HG02759 (cell line): ENCODE results near the gene FBXL20.
"Not testable (repeated sequence)": the region's sequence is repeated elsewhere in the genome, so short reads cannot be mapped to it uniquely, and the experiment has no call there.

Experiments used
- ATAC-seq: cut with Tn5 transposase; IDR thresholded peaks from one replicate; pipeline ENCODE4 v1.9.1; 2021; ENCODE audit warnings: mild to moderate bottlenecking, moderate library complexity; ENCODE audit not compliant: unreplicated experiment

The FBXL20 gene

DNA sequence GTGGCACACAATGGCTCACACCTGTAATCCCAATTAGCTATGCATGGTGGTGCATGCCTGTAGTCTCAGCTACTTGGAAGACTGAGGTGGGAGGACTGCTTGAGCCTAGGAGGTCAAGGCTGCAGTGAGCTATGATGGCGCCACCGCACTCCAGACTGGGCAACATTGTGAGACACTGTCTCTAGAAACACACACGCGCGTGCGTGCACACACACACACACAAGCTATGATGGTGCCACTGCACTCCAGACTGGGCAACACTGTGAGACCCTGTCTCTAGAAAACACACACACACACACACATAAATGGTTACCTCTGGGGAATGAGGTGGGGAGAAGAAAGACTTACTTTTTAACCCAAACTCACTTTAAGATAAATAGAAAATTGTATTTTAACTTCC, 16.4 kb downstream of the FBXL20 start:
- ATAC-seq, result no peak

DNA sequence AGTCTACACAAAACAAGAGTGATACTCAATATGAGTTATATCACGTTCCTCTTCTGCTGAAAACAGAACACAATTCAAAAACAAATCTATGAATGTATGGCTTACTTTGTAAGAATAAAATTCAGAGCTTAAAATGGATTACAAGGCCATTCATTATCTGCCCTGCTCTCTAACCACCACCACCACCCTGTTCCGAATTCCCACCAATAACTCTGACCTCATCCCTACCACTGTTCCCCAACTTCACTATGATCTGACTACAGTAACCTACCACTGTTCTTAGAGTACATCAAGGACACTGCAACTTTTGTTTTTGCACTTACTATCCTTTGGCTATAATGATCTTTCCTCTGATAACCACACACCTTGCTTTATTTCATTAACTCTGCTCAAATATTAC, 21.3 kb downstream of the FBXL20 start:
- no peak for ATAC-seq

DNA sequence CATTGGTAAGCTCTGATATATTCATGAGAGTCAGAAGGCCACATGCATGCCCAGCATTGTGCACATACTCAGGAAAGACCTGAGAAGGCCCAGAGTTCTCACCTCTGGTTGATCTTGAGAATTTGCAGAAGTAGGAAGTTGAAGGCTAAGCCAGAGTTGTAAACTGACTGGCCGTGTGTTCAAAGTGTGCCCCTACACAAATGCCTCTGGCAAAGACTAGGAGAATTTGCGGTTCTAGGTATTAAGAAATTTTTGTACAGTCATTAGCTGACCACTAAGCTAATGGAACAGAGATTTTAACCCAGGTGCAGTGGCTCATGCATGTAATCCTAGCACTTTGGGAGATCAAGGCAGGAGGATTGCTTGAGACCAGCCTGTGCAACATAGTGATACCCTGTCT, 25.0 kb downstream of the FBXL20 start:
- no peak for ATAC-seq

DNA sequence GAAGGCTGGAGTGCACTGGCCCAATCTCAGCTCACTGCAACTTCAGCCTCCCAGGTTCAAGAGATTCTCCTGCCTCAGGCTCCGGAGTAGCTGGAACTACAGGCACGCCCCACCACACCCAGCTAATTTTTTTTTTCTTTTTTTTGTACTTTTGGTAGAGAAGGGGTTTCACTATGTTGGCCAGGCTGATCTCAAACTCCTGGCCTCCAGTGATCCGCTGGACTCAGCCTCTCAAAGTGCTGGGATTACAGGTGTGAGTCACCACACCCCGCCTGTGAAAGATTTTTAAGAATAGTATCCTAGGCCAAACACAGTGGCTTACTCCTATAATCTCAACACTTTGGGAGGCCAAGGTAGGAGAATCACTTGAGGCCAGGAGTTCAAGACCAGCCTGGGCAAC, 33.6 kb downstream of the FBXL20 start:
- ATAC-seq, result not testable (repeated sequence)

DNA sequence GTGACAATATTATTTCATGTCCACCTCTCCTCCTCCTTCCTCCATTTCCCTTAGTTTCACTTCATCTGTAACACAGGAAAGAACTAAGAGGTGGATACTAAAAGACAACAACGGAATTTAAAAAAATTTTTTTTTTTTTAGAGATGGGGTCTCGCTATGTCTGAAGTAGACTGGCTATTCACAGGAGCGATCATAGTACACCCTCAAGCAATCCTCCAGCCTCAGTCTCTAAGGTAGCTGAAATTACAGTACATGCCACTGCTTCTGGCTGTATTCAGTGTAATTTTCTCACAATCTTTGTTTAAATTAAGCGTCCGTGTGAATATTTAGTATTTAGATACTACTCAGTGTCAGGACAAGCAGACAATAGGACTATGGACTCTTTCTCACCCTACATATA, 35.6 kb downstream of the FBXL20 start:
- ATAC-seq, result no peak

DNA sequence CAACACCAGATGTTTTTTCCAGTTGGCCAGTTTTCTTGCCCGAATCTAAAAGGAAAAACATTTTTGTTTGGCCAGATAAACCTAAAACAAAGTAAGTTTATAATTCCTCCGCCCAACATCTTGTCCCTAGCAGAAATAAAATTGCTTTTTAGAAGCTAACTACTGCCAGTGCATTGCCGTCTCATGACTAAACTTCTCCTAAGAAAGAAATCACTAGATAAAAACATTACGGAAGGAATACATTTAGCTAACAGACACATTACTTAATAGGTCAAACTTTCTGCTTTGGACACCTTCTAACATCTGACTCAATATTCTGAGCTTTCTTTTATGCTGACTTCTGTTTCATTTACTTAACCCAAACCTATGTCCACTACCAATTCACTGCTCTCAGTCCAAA, 36.2 kb downstream of the FBXL20 start:
- no peak for ATAC-seq

DNA sequence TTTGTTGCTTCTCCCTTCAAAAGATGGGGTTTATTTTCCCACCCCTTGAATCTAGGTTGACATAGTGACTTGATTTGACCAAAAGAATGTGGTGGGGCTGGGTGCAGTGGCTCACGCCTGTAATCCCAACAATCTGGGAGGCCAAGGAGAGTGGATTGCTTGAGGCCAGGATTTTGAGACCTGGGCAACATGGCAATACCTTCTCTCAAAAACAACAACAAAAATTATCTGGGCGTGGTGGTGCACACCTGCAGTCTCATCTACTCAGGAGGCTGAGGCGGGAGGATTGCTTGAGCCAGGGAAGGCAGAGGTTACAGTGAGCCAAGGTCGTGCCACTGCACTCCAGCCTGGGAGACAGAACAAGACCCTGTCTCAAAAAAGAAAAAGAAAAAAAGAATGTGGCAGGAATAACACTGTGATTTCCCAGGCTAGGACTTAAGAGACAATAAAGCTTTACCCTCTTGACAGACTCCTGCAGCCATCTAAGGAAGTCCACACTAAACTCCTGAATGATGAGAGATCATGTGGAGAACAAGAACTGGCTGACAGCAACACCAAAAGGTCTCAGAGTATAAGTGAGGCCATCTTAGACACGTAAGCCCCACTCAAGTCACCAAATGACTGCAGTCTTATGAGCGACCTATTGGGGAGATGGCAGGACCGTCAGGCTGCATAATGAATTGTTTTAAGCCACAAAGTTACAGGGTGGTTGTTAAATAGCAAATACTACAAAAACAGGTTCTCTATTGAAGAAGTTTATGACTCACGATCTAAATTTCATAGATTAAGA, 37.0 kb downstream of the FBXL20 start:
- no peak for ATAC-seq

DNA sequence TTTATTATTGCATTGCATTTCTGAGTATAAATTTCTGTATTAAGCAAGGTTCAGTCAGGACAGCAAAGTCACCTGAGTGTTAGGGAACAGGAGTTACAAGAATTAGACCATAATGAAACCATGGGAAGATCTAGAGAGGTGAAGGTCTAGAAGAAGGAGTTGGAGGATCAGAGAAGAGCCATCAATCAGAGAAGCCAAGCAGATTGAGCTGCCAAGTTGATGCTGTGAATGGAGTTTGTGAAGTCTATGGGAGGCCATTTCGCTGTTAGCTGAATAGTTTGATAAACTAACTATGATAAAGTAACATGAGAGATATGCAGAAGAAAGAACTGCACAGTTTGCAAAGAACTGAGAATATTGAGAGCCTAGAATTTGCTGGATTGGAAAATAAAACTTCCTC, 40.4 kb downstream of the FBXL20 start:
- no peak for ATAC-seq

DNA sequence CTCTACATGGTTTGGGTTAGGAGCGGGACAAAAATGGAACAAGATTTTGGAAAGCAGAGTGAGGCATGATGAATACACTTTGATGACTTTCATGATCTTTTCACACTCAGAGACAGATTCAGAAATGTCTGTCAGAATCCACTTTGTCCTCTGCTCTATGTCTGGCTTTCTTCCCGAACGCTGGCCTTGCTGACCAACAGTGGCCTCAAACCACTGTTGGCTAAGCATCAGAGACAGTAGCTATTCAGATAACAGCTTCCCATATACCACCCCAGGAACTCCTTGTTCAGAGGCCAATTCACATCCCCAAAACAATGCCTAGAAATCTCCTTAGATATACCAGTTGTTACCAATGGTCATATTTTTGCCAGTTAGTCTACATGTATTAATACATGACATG, 40.9 kb downstream of the FBXL20 start:
- no peak for ATAC-seq

DNA sequence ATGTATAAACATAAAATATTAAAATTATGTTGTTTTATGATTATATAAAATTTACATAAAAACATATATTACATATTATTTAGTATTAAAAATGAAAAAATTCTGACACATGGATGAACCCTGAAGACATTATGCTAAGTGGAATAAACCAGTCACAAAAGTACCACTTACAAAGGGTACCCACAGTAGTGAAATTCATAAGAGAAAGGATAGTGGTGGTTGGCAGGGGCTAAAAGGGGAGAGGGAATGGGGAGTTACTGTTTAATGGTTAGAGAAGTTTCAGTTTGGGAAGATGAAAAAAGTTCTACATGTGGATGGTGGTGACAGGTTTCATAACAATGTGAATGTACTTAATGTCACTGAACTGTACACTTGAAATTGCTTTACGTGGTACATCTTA, 41.4 kb downstream of the FBXL20 start:
- ATAC-seq, result no peak

DNA sequence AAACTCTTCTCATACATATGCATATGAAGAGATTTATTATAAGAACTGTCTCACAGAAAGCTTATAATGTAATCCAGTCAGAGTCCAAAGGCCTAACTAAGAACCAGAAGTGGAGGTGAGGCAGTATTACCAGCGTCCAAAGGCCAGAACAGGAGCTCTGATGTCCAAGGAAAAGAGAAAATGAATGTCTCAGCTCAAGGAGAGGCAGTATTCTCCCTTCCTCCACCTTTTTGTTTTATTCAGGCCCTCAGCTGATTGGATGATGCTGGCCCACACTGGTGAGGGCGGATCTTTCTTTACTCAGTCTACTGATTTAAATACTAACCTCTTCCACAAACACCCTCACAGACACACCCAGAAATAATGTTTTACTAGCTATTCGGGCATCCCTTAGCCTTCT, 43.4 kb downstream of the FBXL20 start:
- no peak for ATAC-seq

DNA sequence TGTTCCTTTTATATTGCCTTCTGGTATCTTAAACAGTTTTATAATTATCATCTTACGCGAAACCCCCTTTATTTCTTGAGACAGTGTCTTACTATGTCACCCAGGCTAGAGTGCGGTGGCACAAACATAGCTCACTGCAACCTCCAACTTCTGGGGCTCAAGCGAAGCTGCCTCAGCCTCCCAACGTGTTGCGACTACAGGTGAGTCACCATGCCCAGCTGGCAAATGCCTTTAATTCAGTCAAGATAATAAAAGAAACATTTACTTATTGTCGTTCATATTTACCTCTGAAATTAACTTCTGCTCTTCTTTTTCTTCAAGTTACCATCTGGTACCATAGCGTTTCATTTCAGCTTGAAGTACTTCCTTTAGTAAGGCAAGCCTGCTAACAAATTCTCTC, 43.9 kb downstream of the FBXL20 start:
- ATAC-seq, result no peak

DNA sequence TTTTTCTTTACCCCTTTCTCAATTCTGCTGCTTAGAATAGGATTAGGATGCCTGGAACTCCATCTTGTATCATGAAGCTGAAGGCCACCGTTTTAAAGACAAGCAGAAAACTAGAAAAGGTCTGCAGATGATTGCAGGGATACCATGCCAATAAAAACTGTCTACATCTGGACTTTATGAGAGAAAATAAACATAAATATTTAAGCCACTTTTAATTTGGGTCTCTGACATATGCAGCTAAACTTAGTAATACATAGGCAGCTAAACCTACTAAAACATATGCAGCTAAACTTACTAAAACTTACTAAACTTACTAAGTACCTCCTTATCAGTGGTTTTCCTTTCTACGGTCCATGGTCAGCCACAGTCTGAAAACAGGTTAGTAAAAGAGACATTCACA, 48.4 kb downstream of the FBXL20 start:
- ATAC-seq, result no peak

DNA sequence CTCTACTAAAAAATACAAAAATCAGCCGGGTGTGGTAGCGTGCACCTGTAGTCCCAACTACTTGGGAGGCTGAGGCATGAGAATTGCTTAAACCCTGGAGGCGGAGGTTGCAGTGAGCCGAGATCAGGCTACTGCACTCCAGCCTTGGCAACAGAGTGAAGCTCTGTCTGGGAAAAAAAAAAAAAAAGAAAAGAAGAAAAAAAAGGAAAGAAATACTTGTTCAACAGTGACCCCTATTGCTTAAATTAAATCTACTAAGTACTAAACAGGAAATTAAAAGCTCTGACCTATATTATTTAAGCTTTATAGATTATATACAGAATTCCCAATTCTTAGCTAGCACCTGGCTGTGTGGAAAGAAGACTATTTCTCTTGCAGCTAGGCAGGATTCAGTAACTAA, 48.9 kb downstream of the FBXL20 start:
- no peak for ATAC-seq

DNA sequence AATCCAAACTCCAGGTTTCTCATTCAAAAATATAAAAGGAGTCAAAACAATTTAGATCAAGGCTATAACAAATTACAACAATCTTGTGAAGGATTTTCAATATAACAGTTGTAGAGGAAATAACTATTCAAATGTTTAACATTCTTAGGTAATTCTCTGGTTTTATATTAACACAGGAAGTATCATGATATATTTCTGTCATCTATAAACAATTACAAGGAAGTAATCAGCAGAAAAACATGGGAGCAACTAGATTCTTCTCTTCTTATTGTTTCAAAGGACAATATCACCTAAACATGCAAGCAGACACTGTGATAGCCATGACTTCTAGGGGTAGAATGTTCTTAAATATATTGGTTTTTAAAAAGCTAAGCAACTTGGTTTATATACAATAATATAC, 49.9 kb downstream of the FBXL20 start:
- ATAC-seq, result no peak

DNA sequence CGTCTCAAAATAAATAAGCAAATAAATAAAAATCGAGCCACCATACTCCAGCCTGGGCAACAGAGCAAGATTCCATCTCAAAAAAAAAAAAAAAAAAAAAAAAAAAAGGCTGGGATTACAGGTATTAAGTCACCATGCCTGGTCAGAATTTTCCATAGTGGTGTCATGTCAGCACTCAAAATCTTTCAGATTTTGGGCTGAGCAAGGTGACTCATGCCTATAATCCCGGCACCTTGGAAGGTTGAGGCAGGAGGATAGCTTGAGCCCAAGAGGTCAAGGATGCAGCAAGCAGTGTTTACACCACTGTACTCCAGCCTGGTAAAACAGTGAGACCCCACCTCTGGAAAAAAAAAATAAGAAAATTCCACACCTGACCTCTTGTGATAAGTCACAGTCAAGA, 52.2 kb downstream of the FBXL20 start:
- ATAC-seq, result no peak

DNA sequence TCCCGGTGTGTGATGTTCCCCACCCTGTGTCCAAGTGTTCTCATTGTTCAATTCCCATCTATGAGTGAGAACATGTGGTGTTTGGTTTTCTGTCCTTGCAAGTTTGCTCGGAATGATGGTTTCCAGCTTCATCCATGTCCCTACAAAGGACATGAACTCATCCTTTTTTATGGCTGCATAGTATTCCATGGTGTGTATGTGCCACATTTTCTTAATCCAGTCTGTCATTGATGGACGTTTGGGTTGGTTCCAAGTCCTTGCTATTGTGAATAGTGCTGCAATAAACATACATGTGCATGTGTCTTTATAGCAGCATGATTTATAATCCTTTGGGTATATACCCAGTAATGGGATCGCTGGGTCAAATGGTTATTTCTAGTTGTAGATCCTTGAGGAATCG, 54.6 kb downstream of the FBXL20 start:
- not testable (repeated sequence) for ATAC-seq

DNA sequence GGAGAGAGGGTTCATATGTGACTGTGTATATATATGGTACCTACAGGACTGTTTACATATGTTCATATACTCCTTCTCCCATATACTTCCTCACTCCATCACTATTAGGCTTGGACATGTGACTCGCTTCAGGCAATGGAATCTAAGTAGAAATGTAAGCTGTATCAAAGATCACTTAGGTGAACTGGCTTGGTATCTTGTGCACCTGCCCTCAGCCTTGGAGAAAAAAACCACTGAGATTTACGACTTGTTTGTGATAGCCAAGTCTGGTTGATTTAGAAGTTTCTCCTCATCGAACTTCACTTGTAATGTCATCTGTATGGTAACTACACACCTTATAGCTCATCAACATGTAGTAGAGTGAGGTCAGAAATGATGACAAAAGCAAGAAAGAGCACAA, 59.9 kb downstream of the FBXL20 start:
- ATAC-seq, result no peak

DNA sequence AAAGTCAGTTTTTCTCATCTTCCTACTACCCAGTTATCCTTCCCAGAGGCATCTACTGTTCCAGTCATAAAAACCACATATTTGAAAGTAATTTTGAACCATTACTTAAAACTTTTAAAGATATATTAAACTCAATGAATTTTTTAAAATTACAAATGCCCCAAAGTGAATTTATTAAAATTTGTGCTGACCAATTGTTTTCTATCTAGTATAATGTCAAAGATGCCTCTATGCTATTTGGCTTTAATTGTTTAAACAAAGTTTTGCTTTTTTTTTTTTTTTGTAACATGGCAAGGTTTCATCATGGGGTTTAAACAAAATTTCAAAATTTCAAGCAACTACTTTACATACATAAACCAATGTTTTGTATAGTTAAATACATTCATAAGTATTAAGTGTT, 60.7 kb downstream of the FBXL20 start:
- ATAC-seq, result no peak

DNA sequence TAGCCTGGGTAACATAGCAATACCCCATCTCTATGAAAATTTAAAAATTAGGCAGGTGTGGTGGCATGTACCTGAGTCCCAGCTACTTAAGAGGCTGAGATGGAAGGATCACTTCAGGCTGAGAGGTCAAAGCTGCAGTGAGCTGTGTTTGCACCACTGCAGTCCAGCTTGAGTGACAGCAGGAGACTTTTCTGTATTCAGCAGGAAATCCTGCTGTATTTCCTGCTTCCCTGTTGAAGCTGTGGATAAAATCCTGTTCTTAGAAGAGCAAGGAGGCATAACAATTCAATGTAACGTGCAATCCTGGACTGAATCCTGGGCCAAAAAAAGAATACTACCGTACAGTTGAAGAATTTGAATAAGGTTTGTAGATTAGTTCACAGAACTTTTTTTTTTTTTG, 62.2 kb downstream of the FBXL20 start:
- ATAC-seq, result no peak

DNA sequence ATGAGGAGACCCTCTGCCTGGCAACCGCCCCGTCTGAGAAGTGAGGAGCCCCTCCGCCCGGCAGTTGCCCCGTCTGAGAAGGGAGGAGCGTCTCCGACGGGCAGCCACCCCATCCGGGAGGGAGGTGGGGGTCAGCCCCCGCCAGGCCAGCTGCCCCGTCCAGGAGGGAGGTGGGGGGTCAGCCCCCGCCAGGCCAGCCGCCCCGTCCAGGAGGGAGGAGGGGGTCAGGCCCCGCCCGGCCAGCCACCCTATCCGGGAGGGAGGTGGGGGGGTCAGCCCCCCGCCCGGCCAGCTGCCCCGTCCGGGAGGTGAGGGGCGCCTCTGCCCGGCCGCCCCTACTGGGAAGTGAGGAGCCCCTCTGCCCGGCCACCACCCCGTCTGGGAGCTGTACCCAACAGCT, 63.8 kb downstream of the FBXL20 start:
- not testable (repeated sequence) for ATAC-seq

DNA sequence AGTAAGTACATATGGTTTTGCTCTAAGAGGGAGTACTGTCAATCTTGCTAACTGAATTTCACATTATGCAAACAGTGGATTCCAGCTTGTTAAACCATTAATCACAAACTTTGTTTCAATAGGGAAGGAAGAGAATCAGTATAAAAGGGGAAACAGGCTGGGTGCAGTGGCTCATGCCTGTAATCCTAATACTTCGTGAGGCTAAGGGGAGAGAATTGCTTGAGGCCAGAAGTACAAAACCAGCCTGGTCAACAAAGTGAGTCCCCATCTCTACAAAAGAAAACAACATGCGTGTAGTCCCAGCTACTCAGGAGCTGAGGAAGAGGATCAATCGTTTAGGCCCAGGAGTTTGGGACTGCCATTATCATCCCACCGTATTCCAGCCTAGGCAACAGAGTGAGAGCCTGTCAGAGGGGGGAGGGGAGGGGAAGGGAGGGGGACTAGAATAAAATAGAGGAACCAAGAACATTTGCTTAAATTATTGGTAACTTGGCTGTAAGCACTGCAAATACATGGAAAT, 65.7 kb downstream of the FBXL20 start:
- no peak for ATAC-seq
